Endothelial cell of hepatic sinusoid (primary cell): ENCODE measurements around the gene PRIMA1.

Experiments used
- in situ Hi-C: cut with HindIII; loops from 2 replicates; pipeline ENCODE4 v1.10.0; 2017; ENCODE audit warnings: low sequenced_read_pairs

The PRIMA1 gene

GRCh38 chr14:93715279-93715927, 72.9 kb downstream of the PRIMA1 start:
- in situ Hi-C loops: no loop called here

DNA sequence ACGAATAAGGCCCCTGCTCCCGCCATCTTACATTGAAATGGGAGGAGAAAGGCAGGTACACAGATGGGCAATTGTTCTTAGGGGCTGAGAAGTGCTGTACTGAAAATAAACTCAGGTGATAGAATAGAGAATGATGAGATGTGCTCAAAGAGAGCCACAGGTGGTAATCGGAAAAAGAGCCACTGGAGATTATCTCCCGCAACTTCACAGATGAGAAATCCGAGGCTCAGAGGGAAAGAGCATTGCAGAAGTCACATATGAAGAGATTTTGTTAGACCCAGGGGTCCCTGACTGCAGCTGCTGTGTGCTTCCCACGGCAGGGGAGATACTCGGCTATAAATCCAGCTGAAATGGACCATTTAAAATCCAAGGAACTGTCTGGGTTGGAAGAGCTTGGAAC, 73.7 kb downstream of the PRIMA1 start:
- in situ Hi-C loops: no loop called here

- in situ Hi-C loops: no loop called here
Observed at GRCh38 chr14:93713726-93714405, 74.4 kb downstream of the PRIMA1 start.

- in situ Hi-C loops: no loop called here
Observed at GRCh38 chr14:93712838-93713724, 75.2 kb downstream of the PRIMA1 start.

- in situ Hi-C loops: no loop called here
Observed at GRCh38 chr14:93712079-93712837, 76.0 kb downstream of the PRIMA1 start.

DNA sequence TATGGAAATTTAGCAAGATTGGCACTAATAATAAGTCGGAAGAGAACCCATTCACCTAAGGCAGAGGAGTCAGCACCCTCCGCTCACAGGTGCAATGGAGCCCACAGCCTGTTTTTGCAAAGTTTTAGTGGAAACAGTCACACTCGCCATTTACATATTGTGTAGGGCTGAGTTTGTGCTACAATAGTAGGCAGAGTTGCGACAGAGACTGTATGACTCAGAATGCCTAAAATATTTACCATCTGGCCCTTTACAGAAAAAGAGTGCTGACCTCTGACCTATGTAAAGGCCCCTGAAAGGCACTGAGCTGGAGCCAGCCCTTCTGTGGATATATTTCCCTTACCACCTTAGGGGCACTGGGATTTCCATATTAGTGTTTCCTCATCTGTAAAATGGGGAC, 79.0 kb downstream of the PRIMA1 start:
- in situ Hi-C loops: loop anchor here (5.0 kb wide), 1 partner anchor 83 kb away; no protein-coding TSS in a partner anchor

DNA sequence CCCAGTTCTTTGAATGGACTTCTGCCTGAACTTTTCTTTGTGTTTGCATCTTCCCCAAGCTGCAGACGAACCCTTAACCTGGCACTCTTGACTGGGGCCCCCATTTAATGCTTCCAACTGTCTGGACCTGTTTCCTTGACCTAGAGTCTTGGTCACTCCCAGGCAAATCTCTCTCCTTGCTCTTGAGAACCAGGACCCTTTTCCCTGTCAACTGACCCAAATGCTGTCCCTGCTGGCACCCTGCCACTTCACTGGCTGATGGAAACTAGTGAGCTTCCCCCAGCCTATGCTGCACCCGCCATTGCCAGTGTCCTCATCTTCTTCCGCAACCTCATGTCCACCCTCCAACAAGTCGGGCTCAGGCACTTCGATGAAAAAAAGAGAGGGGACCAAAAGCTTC, 79.5 kb downstream of the PRIMA1 start:
- in situ Hi-C loops: loop anchor here (5.0 kb wide), 1 partner anchor 84 kb away; no protein-coding TSS in a partner anchor

- in situ Hi-C loops: loop anchor here (5.0 kb wide), 1 partner anchor 84 kb away; no protein-coding TSS in a partner anchor
Observed at GRCh38 chr14:93708311-93708734, 80.0 kb downstream of the PRIMA1 start.

DNA sequence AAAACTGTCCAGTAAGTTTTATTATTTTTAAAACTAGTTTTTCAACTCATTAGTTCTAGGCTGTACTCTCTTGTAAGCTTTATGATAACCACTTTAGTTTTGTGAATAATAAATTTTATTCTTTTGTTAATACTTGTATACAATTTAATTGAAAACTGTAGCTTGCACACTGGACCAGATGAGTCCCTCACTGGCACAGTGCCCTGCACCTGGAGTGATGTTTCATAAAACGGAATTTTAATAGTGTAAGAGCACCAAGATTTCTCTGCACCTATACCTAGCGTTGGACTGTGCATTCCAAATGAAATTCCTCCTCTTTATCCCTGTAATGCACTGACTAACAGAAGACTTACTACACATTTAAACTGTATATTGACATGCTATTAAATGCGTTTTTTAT, 80.8 kb downstream of the PRIMA1 start:
- in situ Hi-C loops: loop anchor here (5.0 kb wide), 1 partner anchor 85 kb away; no protein-coding TSS in a partner anchor

GRCh38 chr14:93706360-93706955, 81.8 kb downstream of the PRIMA1 start:
- in situ Hi-C loops: loop anchor here (5.0 kb wide), 1 partner anchor 86 kb away; no protein-coding TSS in a partner anchor

DNA sequence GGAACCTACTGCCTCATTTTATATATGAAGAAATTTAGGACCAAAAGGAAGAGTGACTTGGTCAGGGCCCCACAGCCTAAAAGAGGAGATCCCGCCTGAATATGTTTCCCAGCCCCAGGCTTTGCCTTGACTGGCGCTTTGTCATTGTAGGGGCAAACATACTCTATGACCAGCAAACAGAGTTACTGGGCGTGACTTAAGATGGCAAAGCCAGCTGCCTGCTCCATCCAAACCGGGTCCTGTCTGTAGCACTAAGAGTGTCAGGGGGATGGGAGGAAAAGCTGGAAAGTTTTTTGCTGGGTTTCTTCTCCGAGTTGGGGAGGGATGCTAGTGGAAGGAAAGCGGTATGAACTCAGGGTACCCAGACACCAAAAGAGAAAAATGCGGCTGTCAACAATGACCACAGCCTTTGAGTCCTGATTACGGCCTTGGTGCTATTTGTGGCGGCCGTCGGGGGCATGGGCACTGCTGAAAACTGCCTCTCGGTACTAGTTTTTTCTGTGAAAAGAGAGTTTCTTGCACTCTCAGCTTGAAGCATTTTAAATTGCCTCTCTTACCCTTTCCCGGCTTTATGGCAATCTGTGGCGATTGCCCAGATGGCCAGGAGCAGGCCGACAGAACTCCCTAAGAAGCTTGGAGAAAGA, 82.7 kb downstream of the PRIMA1 start:
- in situ Hi-C loops: loop anchor here (5.0 kb wide), 1 partner anchor 87 kb away; no protein-coding TSS in a partner anchor

DNA sequence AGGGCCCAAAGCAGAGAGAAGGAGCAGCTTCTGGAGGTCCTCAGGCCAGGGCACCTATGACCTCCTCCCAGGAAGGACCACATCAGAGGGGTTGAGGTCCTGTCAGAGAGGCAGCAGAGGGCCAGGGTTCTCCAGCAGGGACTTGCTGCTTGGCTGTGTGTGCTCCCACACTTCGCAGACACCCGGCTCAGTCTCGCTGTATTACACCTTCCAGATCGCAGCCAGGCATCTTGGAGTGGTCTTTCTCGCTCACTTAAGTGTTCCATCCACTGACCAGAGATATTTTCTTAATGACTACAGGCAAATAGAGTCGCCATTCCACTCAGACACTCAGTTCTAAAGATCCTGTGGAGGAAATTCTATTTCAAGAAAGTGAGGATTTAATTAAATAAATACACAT, 84.3 kb downstream of the PRIMA1 start:
- in situ Hi-C loops: no loop called here

DNA sequence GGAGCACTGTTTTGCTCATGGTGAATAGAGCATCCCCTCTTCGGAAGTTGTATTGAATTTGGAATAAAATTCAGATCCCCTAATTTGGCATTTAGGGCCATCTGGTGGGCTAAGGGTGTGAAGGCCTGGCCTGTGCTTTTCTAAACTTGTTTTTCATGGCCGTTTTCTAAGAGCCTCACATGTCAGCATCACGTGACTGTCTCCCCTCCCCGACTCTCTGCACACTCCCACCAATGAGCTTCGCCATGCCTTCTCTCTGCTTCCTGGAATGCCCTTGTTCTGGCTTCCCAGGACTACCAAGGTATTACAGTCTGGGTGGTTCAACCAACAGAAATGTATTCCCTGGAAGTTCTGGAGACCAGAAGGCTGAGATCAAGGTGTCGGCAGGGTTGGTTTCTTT, 85.3 kb downstream of the PRIMA1 start:
- in situ Hi-C loops: no loop called here

- in situ Hi-C loops: no loop called here
Observed at GRCh38 chr14:93701562-93701961, 86.7 kb downstream of the PRIMA1 start.

DNA sequence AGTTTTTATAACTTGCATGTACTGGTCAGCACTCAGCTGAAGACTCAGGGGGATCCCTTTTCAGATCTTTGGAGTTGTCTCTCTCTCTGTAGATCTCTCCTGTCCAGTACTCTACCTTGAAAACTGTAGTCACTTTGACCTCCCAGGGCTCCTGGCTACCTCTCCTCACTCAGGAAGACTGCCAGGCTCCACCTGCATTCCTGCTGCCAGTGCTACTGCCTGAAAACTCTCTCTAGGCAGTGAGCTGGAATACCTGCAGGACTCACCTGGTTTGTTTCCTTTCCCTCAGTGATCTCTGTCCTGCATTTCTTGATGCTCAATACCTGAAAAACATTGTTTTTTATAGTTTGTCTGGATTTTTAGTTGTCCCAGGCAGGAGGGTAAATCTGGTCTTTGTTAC, 87.4 kb downstream of the PRIMA1 start:
- in situ Hi-C loops: no loop called here

DNA sequence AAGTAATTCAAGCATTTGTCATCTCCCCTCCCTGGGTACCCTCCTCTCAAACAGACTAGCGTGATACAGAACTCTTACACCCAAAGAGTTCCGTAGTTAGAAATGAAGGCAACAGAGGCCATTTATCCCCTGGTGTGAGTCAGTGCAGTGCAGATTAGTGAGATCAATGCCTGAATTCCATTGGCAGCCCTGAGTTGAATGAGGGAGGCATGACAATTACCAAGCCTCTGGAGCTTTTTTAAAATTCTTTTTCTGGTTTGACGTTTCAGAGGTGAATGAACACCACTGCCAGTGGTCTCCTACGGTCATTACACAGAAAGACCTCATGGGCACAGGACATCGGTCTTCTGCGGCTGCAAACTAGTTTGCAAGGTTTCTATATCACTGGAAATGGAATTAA, 94.4 kb downstream of the PRIMA1 start:
- in situ Hi-C loops: no loop called here

- in situ Hi-C loops: no loop called here
Observed at GRCh38 chr14:93691042-93691780, 97.1 kb downstream of the PRIMA1 start.

GRCh38 chr14:93690146-93690545, 98.1 kb downstream of the PRIMA1 start:
- in situ Hi-C loops: no loop called here

DNA sequence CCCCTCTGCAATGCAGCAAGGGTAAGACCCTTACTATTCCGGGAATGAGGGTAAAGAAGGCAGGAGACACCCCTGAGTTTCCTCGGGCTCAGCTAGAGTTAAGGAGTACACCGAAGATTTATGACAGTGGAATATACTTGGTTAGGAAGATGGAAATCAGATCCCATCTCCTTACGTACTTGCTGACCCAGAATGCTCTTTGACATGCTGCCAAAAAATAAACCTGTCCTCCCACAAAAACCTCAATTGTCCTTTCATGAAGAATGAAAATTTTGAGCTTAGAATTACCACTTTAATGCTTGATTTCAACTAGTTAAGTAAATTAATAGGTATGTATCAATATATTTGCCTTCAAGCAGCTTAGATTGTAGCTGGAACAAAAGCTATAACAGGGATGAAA, 99.5 kb downstream of the PRIMA1 start:
- in situ Hi-C loops: no loop called here
